IMR-90 (cell line): ENCODE results near the gene GPR84. TPM values are rescaled to one million over a fixed set of nuclear protein-coding genes. Genes with fewer than 3 reads are reported as not detected.

ENCODE experiments used
- ATAC-seq: fragments of 200-7000 bp; cut with Tn5 transposase; 2 replicates; pipeline ENCODE4 v1.9.1; 2020; ENCODE audit warnings: low read depth, mild to moderate bottlenecking, moderate library complexity
- BruUV-seq: library from RNA; stranded (reverse); fragments of 400-500 nt; replicated peaks from 2 replicates; lab custom pipeline; 2021; lab: Mats Ljungman, UMichigan
- CTCF ChIA-PET: fragments of 300-600 bp; formaldehyde crosslinking; extraction: SDS; loops from one replicate; lab custom pipeline; 2021; ENCODE audit warnings: antibody characterized with exemption; lab: Yijun Ruan, JAX
- POLR2A ChIA-PET: fragments of 300-600 bp; sonication (Branson Sonifier 250); formaldehyde crosslinking; loops from one replicate; lab custom pipeline; 2022; ENCODE audit warnings: antibody characterized with exemption; ENCODE audit not compliant: unreplicated experiment; lab: Charles Lee
- DNase-seq: peaks from one replicate; pipeline ENCODE4 v3.0.0; 2013
- H2AFZ ChIP-seq: replicated peaks from 2 replicates; pipeline ENCODE3; 2013; ENCODE audit warnings: low read length, mild to moderate bottlenecking; ENCODE audit not compliant: poor library complexity
- H2AK5ac ChIP-seq: 2 replicates; pipeline ENCODE4 v1.6.1; 2013; ENCODE audit warnings: low read depth, low read length, inconsistent platforms
- H2AK9ac ChIP-seq: replicated peaks from 2 replicates; pipeline ENCODE3; 2013; ENCODE audit warnings: mild to moderate bottlenecking, low read depth, low read length, moderate library complexity; ENCODE audit not compliant: poor library complexity
- H2BK120ac ChIP-seq: 2 replicates; pipeline ENCODE4 v1.6.1; 2013; ENCODE audit warnings: low read depth, low read length, inconsistent platforms
- H2BK15ac ChIP-seq: 3 replicates; pipeline ENCODE4 v1.6.1; 2013; ENCODE audit warnings: low read depth, low read length, inconsistent platforms
- H2BK20ac ChIP-seq: 2 replicates; pipeline ENCODE4 v1.6.1; 2013; ENCODE audit warnings: low read depth, mild to moderate bottlenecking, inconsistent platforms, low read length, moderate library complexity
- H2BK5ac ChIP-seq: 2 replicates; pipeline ENCODE4 v1.6.1; 2013; ENCODE audit warnings: mild to moderate bottlenecking, low read depth, low read length, inconsistent platforms; ENCODE audit not compliant: poor library complexity, severe bottlenecking
- H3K14ac ChIP-seq: replicated peaks from 2 replicates; pipeline ENCODE4 v1.6.1; 2013; ENCODE audit warnings: low read depth, low read length, inconsistent platforms
- H3K18ac ChIP-seq: 2 replicates; pipeline ENCODE4 v1.6.1; 2013; ENCODE audit warnings: low read depth, low read length, control low read depth
- H3K23ac ChIP-seq: 2 replicates; pipeline ENCODE4 v1.6.1; 2013; ENCODE audit warnings: low read depth, low read length, inconsistent platforms
- H3K27ac ChIP-seq: 2 replicates; pipeline ENCODE4 v1.5.1; 2013; ENCODE audit warnings: mild to moderate bottlenecking, control low read depth, low read length; ENCODE audit not compliant: insufficient read depth
- H3K27me3 ChIP-seq: 2 replicates; pipeline ENCODE4 v1.6.1; 2013; ENCODE audit warnings: low read length; ENCODE audit not compliant: control insufficient read depth, insufficient read depth
- H3K36me3 ChIP-seq: 2 replicates; pipeline ENCODE4 v1.6.1; 2013; ENCODE audit warnings: low read length, mixed read lengths; ENCODE audit not compliant: control insufficient read depth, insufficient read depth
- H3K4ac ChIP-seq: 2 replicates; pipeline ENCODE4 v1.6.1; 2013; ENCODE audit warnings: low read depth, low read length, inconsistent platforms
- H3K4me1 ChIP-seq: 2 replicates; pipeline ENCODE4 v1.6.1; 2013; ENCODE audit warnings: low read length, mixed read lengths; ENCODE audit not compliant: control insufficient read depth, insufficient read depth
- H3K4me2 ChIP-seq: 2 replicates; pipeline ENCODE4 v1.6.1; 2013; ENCODE audit warnings: low read depth, mild to moderate bottlenecking, control low read depth, low read length, moderate library complexity
- H3K4me3 ChIP-seq: 2 replicates; pipeline ENCODE4 v1.5.1; 2013; ENCODE audit warnings: low read depth, mild to moderate bottlenecking, control low read depth, low read length, moderate library complexity; ENCODE audit not compliant: insufficient read depth
- H3K56ac ChIP-seq: 2 replicates; pipeline ENCODE4 v1.6.1; 2013; ENCODE audit warnings: low read length, inconsistent platforms; ENCODE audit not compliant: insufficient read depth; ENCODE audit errors: extremely low read depth
- H3K79me1 ChIP-seq, 2 experiments: 2 replicates each; pipeline ENCODE4 v1.6.1; 2013; ENCODE audit warnings: low read length in 2 of 2, inconsistent platforms in 1 of 2, low read depth in 1 of 2
- H3K9ac ChIP-seq: 2 replicates; pipeline ENCODE4 v1.6.1; 2013; ENCODE audit warnings: low read depth, low read length, control low read depth
- H3K9me1 ChIP-seq: 2 replicates; pipeline ENCODE4 v1.6.1; 2013; ENCODE audit warnings: low read length, inconsistent platforms; ENCODE audit not compliant: insufficient read depth
- H3K9me3 ChIP-seq: 2 replicates; pipeline ENCODE4 v1.6.1; 2013; ENCODE audit warnings: low read length; ENCODE audit not compliant: control insufficient read depth, insufficient read depth
- H4K20me1 ChIP-seq: 2 replicates; pipeline ENCODE4 v1.6.1; 2013; ENCODE audit warnings: low read length, inconsistent platforms; ENCODE audit not compliant: insufficient read depth
- H4K5ac ChIP-seq: 2 replicates; pipeline ENCODE4 v1.6.1; 2013; ENCODE audit warnings: mild to moderate bottlenecking, low read depth, low read length, control low read depth
- H4K8ac ChIP-seq, 2 experiments: 2 replicates each; pipeline ENCODE4 v1.6.1; 2013; ENCODE audit warnings: low read depth in 2 of 2, low read length in 2 of 2, control low read depth in 1 of 2, inconsistent platforms in 1 of 2
- H4K91ac ChIP-seq: 2 replicates; pipeline ENCODE4 v1.6.1; 2013; ENCODE audit warnings: low read depth, low read length, inconsistent platforms; ENCODE audit not compliant: insufficient read depth
- MAFK ChIP-seq: IDR thresholded peaks from 2 replicates; pipeline ENCODE4 v1.6.1; 2012; ENCODE audit warnings: low read depth, low read length, improper control_type of control experiment
- RCOR1 ChIP-seq: IDR thresholded peaks from 2 replicates; pipeline ENCODE4 v1.6.1; 2012; ENCODE audit warnings: mild to moderate bottlenecking, low read length, improper control_type of control experiment; ENCODE audit not compliant: insufficient replicate concordance
- WGBS, 2 experiments: methylation state at CpG; one replicate each; pipeline versions ENCODE4 v1.1.5 to v1.1.7; 2013; ENCODE audit warnings: missing lambda C conversion rate in 2 of 2; ENCODE audit not compliant: insufficient read length in 1 of 2; ENCODE audit errors: extremely low coverage in 2 of 2; 5-methylcytosine and 5-hydroxymethylcytosine counted together
- dilution Hi-C: fragments of 300-500 bp; cut with HindIII; formaldehyde crosslinking; loops from one replicate; pipeline ENCODE4 v1.14.3; 2018; ENCODE audit warnings: low sequenced_read_pairs; ENCODE audit not compliant: unreplicated experiment
- in situ Hi-C: fragments of 300-500 bp; cut with MboI; formaldehyde crosslinking; loops from 3 replicates; pipeline ENCODE4 v1.14.3; 2019; ENCODE audit warnings: low sequenced_read_pairs, inconsistent platforms, mixed read lengths
- intact Hi-C: fragments of 100-400 bp; cut with micrococcal nuclease; formaldehyde crosslinking; loops from 2 replicates; pipeline ENCODE4 v1.10.0; 2022
- polyA plus RNA-seq, 3 experiments: library from polyadenylated mRNA; depleted of rRNA; stranded (reverse); fragments of >200 nt; gene quantifications; 2 replicates each; pipeline ENCODE4 v1.2.3, GENCODE V29; 2012; ENCODE audit warnings: low replicate concordance in 1 of 3
- total RNA-seq: library from RNA; depleted of rRNA; stranded (reverse); fragments of >200 nt; gene quantifications from 2 replicates; pipeline ENCODE4 v1.2.3, GENCODE V29; 2012
- TF ChIP-seq, protein P1 (sequence below): fragments of 150-350 bp; IDR thresholded peaks from 2 replicates; pipeline ENCODE4 v1.6.1; 2016; ENCODE audit warnings: low read depth, mild to moderate bottlenecking, low read length, moderate library complexity, borderline replicate concordance

GPR84 gene
- total and polyA plus RNA-seq, 2 of the 4 experiments (the other 2 are of a cell fraction), result not detected

GRCh38 chr12:54374562-54375258 lies 10.4 kb upstream of the GPR84 start:
- dilution Hi-C loops (no loop called here), intact Hi-C loops (no loop called here), in situ Hi-C loops (loop anchor here (10.0 kb wide), 1 partner anchor 380 kb away; no protein-coding TSS in a partner anchor)
- Histone ChIP-seq H2BK15ac (no peak overlapping the region; the same call in 2 of the 3 replicates), H3K4ac (no peak overlapping the region), H3K23ac (no peak overlapping the region), H3K9ac (no peak overlapping the region), H4K20me1 (peaks cover 4% of the 10 kb centered on the region; the same call in 1 of the 2 replicates), H4K91ac (no peak overlapping the region), H3K18ac (no peak overlapping the region), H2BK120ac (no peak overlapping the region), H3K4me3 (no peak overlapping the region), H3K14ac (no peak overlapping the region), H3K27ac (no peak overlapping the region), H2BK5ac (no peak overlapping the region), H4K5ac (no peak overlapping the region), H3K4me1 (peaks cover 8% of the 10 kb centered on the region; the same call in 1 of the 2 replicates), H3K9me1 (no peaks in the 10 kb centered on the region; the same call in 1 of the 2 replicates), H3K56ac (no peak overlapping the region), H2AK9ac (peak overlapping the region; percentile 70), H3K27me3 (no peaks in the 10 kb centered on the region), H3K79me1 (peaks cover 0 to 6% of the 10 kb centered on the region in 2 experiments; a peak in 1 of 4 replicates), H2AFZ (no peak overlapping the region), H2AK5ac (no peak overlapping the region), H4K8ac (no peak overlapping the region), H2BK20ac (no peak overlapping the region), H3K4me2 (no peak overlapping the region), H3K36me3 (peaks cover 1% of the 10 kb centered on the region; the same call in 1 of the 2 replicates), H3K9me3 (no peaks in the 10 kb centered on the region)
- ChIA-PET CTCF (no interaction called here), POLR2A (no interaction called here)
- no peak for DNase-seq
- BruUV-seq, result no TSS peak
- WGBS, 2 experiments, result no CpG with 5 or more reads among the region's 2 CpGs
- TF ChIP-seq, protein P1, sequence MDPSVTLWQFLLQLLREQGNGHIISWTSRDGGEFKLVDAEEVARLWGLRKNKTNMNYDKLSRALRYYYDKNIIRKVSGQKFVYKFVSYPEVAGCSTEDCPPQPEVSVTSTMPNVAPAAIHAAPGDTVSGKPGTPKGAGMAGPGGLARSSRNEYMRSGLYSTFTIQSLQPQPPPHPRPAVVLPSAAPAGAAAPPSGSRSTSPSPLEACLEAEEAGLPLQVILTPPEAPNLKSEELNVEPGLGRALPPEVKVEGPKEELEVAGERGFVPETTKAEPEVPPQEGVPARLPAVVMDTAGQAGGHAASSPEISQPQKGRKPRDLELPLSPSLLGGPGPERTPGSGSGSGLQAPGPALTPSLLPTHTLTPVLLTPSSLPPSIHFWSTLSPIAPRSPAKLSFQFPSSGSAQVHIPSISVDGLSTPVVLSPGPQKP, result no peak
- TF ChIP-seq RCOR1 (no peak), MAFK (peak; percentile 38; the same call in 1 of the 2 replicates)
- no peak for ATAC-seq
